Activated CD4-positive, alpha-beta T cell treated with anti-CD3 and anti-CD28 coated beads, Interleukin-2, Interleukin-4, amounts not matched to agents 100 ng/mL and 50 ng/mL, durations not matched to agents 16 hours and 8 hours (primary cell): ENCODE results near the gene COL8A2.
"Not testable (repeated sequence)": the region's sequence is repeated elsewhere in the genome, so short reads cannot be mapped to it uniquely, and the experiment has no call there.

Experiments used
- DNase-seq: peaks from one replicate; pipeline ENCODE4 v3.0.0-alpha.2; 2020; ENCODE audit warnings: low spot score

Gene COL8A2

GRCh38 chr1:36125129-36125991 lies at the start of gene COL8A2:
COL8A2 (minus strand) TSS chr1:36125222; CDS start chr1:36100242, 24,980 bp downstream.
- DNase-seq, result no peak

DNA sequence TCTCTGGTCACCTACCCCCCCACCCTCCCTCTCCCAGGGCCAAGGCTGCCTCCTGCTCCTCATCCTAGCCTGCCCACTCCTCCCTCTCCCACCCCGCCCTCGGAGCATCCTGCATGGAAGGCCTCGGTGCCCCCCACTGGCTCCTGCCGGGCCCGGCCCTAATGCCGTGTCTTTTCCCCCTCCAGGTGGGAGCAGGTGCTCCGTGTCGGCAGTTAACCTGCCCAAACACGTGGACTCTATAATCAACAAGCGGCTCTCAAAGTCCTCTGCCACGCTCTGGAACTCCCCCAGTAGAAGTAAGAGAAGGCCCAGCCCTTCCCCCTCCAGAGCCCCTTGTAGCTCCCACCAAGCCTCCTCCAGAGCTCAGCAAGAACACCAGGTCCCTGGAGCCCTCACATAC lies 49.7 kb upstream of the COL8A2 start:
- no peak for DNase-seq

- DNase-seq, result no peak
These were observed 48.0 kb upstream of the COL8A2 start for GRCh38 chr1:36172983-36173382.

DNA sequence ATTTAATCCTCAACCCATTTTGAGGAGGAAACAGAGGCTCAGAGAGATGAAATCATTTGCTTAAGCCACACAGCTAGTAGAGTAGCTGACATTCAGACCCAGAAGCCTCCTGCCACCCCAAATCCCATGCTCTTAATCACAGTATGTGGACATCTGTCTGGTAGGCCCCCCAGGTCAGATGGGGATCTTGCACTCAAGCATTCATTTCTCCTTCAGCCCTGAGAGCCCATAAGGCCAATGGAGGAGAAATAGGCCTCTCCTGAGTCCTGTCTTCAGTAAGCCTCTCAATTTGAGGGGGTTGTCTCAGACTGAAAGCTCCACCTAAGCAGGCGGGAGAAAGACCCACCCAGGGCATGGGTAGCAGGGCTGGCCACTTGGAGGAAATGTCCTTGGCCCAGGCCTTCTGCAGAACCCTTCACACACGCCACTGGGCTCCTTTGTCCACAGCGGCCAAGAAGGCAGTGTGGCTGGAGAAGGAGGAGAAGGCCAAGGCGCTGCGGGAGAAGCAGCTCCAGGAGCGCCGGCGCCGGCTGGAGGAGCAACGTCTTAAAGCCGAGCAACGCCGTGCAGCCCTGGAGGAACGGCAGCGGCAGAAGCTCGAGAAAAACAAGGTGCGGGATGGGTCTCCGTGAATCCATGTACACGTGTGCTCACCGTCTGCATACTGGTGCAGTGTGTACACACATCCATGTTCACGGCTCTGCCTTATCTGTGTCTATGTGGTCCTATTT lies 47.2 kb upstream of the COL8A2 start:
- no peak for DNase-seq

GRCh38 chr1:36170643-36171412 lies 45.8 kb upstream of the COL8A2 start:
- no peak for DNase-seq

- DNase-seq, result no peak
These were observed 43.5 kb upstream of the COL8A2 start for GRCh38 chr1:36168514-36168913.

GRCh38 chr1:36166938-36167905 lies 42.2 kb upstream of the COL8A2 start:
- DNase-seq, result no peak

DNA sequence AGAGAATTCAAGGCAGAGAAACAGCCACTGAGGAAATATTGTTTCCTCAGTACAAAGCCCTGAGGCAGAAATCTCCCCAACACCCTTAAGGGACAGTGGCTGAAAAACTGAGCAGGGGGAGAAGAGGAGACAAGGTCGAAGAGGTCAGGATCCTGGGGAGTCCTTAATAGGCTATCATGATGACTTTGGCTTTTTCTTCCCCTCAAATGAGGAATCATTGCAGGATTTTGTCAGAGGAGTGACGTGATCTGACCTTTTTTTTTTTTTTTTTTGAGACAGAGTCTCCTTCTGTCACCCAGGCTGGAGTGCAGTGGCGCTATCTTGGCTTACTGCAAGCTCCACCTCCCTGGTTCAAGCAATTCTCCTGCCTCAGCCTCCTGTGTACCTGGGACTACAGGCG lies 41.1 kb upstream of the COL8A2 start:
- DNase-seq, result no peak

GRCh38 chr1:36165145-36165544 lies 40.1 kb upstream of the COL8A2 start:
- DNase-seq, result no peak

DNA sequence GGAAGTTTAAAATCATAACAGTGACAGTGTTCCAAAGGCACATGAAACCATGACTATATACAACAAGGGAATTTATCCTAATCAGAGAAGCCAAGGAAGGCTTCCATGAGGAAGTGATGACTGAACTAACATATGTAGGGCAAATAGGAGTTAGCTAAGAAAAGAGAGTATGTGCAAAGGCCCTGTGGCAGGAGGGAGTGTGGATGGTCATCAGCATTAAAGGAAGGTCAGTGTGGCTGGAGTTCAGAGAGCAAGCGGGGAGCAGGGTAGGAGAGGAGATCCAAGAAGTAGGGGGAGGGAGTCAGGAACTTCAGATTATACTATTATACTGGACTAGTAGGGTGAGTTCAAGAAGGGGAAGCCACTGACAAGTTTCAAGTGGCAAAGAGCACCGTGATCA lies 39.3 kb upstream of the COL8A2 start:
- DNase-seq, result no peak

DNA sequence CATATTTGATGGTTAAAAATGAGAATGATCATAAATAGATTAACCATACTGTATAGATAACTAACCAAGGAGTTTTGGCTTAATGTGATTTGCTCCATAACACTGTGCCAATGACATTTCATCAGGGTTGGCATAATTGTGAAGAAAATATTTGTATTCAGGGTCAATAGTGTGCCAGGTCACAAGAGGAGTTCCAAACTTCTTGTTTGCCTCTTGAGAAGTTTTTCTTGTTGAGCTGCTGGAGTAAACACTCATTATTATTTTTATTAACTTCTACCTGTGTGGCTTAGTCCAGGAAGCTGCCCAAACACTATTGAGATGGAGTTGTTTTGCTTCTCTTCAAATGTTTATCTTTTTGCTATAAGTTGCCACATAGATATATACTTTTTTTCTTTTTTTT lies 38.4 kb upstream of the COL8A2 start:
- no peak for DNase-seq

- DNase-seq, result no peak
These were observed 37.7 kb upstream of the COL8A2 start for GRCh38 chr1:36162680-36163239.

GRCh38 chr1:36161641-36162531 lies 36.9 kb upstream of the COL8A2 start:
- no peak for DNase-seq

GRCh38 chr1:36160949-36161485 lies 36.0 kb upstream of the COL8A2 start:
- DNase-seq, result peak; percentile 77

- no peak for DNase-seq
These were observed 35.4 kb upstream of the COL8A2 start for GRCh38 chr1:36160388-36160948.

DNA sequence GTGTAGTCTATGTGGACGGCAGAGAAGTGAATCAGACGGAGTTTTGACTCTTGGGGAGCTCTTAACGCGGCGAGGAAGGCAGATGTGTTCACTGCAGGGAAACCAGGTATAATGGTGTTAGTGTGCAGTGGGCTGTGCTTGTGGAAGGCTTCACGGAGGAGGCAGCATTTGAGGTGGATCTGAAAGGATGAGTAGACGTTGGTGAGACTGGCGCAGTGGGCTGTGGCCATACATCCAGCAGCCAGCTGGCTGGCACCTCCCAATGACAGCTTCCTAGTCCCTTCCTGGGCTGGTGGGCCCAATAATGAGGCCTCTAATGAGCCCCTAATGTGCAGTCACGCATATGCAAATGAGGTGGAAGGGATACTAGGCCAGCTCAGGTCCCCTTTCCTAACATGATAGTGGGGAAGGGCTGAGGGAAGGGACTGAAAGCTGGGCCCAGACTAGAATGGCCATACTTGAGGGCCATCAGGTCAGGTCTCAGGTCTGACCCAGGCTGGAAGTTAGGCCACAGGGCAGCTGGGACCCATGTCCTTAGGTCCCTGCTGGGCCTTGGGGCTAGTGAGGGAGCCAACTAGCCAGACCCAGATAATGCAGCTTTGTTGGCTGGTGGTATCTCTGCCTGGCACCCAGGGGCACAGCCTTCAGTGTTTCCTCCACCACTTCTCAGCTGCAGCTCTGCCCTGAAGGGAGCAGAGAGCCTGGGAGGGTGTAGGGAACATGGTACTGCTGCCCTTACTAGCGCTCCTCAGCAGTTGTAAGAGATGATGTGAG lies 34.8 kb upstream of the COL8A2 start:
- no peak for DNase-seq

DNA sequence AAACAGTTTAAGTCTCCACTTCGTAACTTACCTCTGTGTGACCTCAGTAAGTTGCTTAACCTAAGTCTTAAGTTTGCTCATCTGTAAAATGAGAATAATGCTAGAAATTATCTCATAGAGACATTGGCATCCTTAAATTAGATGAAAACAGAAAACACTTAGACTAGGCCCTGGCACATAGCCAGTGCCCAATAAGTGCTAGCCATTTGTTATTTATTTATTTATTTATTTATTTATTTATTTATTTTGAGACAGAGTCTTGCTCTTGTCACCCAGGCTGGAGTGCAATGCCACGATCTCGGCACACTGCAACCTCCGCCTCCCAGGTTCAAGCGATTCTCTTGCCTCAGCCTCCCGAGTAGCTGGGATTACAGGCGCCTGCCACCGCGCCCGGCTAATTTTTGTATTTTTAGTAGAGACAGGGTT lies 33.8 kb upstream of the COL8A2 start:
- DNase-seq, result not testable (repeated sequence)

GRCh38 chr1:36157973-36158826 lies 33.2 kb upstream of the COL8A2 start:
- no peak for DNase-seq
